GM12892 (cell line): ENCODE data around the gene DHX35.

Experiments
- DNase-seq: peaks from one replicate; pipeline ENCODE4 v3.0.0; 2011; ENCODE audit not compliant: insufficient read length
- FAIRE-seq: peaks from 2 replicates; lab custom pipeline; 2011; peaks lifted over from hg19 to GRCh38; lab: Jason Lieb, UNC
- POLR2A ChIP-seq: IDR thresholded peaks from 2 replicates; pipeline ENCODE4 v1.6.1; 2011; ENCODE audit warnings: low read depth, low read length, control low read depth
- POLR2AphosphoS5 ChIP-seq: IDR thresholded peaks from 2 replicates; pipeline ENCODE4 v1.6.1; 2011; ENCODE audit warnings: low read depth, low read length, control low read depth
- TAF1 ChIP-seq: IDR thresholded peaks from 2 replicates; pipeline ENCODE4 v1.6.1; 2011; ENCODE audit warnings: low read depth, mild to moderate bottlenecking, control low read depth, low read length, borderline replicate concordance

DHX35 gene

DNA sequence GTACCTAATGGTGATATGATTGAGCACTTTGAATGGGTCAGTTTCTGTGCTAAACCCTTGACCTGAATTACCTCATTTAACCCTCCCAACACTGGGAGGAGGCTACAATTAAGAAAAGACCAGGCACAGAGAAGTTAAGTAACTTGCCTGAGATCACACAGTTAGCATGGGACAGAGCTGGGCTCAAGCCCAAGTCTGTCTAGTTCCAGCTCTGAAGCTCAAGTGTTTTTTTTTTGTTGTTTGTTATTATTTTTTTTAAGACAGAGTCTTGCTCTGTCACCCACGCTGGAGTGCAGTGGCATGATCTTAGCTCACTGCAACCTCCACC lies 31.9 kb upstream of the DHX35 start:
- FAIRE-seq (no peak), DNase-seq (no peak)
- no peak for TF ChIP-seq POLR2AphosphoS5
- no peak for TF ChIP-seq TAF1

DNA sequence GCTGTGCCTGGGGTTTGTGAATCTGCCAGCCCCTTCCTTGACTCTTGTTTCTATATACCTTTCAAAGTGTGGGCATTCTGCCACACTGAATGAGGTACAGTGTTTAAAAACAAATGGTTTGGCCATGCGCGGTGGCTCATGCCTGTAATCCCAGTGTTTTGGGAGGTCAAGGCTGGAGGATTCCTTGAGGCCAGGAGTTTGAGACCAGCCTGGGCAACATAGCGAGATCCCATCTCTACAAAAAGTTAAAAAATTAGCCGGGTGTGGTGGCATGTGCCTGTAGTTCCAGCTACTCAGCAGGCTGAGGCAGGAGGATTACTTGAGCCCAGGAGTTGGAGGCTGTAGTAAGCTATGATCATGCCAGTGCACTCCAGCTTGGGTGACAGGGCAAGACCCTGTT lies 30.2 kb upstream of the DHX35 start:
- DNase-seq (no peak), FAIRE-seq (no peak)
- TF ChIP-seq POLR2A (no peak), TAF1 (no peak), POLR2AphosphoS5 (no peak)

DNA sequence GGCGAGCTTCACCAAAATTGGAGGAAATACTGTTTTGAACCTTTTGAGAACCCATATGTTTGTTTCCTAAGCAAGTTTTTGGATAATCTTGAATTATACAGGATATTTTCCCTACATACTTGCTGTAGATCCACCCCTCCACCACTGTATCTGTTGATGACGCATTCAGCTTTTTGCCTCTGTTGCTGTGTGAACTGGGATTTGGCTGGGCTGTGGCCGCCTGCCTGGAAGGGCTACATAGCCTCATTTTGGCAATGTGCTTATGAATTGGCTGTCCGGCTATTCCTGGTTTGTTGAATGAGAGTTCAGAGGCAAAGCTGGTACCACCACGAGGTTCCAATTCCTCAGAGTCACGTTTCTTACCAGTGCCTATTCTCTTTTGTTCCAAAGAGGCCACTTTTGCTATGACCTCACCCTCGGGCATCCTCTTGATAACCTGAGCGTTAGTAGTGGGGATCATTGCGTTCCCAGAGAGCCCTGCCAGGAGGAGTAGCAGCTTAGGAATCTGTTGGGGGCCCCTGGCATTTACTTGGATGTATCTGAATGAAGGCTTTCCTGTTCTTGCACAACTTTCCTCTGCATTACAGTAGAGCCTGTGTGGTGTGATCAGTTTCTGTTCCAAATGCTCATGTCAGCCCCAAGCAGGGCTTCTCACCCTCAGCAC lies 29.6 kb upstream of the DHX35 start:
- no peak for FAIRE-seq
- no peak for TF ChIP-seq TAF1
- no peak for TF ChIP-seq POLR2AphosphoS5
- TF ChIP-seq POLR2A = no peak
- DNase-seq = no peak

DNA sequence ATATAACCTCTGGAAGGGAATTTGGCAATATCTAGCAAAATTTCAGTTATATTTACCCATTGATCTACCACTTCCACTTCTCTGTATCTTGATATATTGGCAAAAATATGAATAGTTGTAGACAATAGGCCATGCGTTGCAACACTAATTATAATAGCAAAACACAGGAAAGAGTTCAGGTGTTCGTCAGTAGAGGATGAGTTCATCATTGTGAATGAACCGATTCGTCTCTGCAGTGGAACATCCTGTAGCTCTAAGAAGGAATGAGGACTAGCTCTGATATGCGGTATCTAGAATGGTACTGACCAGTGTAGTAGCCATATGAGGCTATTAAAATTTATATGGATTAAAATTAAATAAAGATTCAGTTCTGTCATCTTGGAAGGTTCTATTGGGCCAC lies 27.6 kb upstream of the DHX35 start:
- TF ChIP-seq POLR2AphosphoS5 (no peak), TAF1 (no peak), POLR2A (no peak)
- no peak for DNase-seq
- FAIRE-seq = no peak

DNA sequence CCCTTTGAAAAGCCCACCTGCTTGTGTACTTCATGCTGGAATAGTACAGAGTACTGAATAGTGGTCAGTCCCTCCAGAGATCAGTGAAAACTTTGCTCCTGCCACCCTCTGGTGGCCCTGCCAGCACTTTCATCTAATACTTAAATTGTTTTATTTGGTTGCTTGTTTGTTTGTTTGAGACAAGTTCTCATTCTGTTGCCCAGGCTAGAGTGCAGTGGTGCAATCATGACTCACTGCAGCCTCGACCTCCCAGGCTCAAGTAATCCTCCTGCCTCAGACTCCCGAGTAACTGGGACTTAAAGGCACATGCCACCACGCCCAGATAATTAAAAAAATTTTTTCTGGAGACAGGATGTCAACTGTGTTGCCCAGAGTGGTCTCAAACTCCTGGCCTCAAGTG lies 26.9 kb upstream of the DHX35 start:
- DNase-seq (no peak), FAIRE-seq (no peak)
- TF ChIP-seq TAF1 (no peak), POLR2A (no peak), POLR2AphosphoS5 (no peak)

DNA sequence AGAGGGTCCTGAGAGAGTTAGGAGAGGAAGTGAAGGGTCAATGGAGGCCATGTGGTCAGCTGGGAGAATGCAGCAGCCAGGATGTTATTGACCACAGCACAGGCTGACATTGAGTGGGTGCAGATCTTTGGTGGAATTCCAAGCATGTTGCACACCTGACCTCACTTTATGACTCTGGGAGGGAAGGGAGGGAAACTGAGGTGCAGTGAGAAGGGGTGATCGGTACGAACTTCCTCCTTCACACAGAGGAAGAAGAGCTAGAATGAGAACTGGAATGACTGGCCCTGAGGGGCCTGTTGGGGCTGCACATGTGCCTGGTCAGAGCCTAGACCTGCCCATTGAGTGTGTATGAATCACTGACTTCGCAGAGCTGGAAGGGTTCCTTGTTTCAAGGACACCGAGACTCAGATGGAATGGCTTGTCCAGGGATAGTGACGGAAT lies 26.2 kb upstream of the DHX35 start:
- no peak for FAIRE-seq
- no peak for DNase-seq
- TF ChIP-seq POLR2A (no peak), POLR2AphosphoS5 (no peak), TAF1 (no peak)

DNA sequence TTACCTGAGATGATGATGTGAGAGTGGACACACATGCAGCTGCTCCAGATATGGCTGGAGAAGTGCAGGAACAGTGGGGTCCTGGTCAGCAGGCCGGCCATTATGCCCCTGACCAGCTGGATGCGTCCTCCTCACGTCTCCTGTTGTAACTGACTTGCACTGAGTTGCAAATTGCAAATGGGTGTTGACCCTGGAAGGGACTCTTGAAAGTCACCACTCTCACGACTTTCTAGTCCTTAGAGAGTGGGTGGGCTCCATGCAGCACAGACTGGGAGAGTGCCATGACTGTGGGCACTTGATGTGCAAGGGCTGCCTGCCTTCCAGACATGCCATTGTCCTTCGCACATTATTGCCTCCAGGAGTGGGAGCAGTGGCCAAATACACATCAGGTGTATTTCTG lies 25.1 kb upstream of the DHX35 start:
- TF ChIP-seq TAF1 = no peak
- TF ChIP-seq POLR2AphosphoS5 = no peak
- no peak for TF ChIP-seq POLR2A
- FAIRE-seq (no peak), DNase-seq (no peak)

DNA sequence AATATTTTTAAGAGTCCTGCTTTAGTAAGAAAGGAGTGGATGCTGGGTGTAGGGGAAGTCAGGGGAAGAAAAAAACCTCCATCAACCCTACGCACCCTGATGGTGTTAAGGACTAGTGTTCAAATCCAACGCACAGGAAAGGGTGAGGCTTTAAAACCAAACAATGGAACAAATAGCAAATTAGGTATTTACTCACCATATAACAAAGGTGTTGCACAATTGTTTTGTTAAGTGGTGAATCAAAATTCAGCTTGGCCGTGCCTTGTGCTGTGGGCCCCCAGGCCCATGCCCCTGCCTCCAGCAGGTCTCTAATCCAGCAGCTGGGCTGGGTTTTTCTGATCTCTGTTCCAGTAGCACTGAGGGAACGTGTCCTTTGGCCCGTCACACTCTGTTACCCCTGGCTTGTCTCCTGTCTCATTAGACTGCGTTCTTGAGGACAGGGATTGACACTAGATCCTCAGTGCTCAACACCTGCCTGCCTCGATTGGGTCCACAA lies 24.1 kb upstream of the DHX35 start:
- TF ChIP-seq TAF1 = no peak
- no peak for TF ChIP-seq POLR2A
- no peak for TF ChIP-seq POLR2AphosphoS5
- DNase-seq = no peak
- no peak for FAIRE-seq

DNA sequence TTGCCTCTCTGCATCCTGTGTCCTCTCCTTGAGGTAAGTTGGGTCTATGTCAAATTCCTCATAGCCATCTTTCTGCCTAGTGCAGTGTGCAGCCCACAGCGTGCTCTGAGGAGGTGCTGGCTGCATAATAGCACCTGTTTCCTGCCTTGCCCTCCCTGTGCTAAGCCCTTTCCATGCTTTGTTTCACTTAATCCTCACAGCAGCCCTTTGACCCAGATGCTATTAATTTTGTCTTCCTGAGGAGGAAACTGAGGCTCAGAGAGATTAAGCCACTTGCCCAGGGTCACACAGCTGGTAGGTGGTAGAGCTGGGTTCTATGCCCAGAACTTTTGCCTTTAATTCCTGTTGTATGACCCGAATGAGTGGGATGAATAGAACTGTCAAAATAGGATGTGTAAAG lies 22.5 kb upstream of the DHX35 start:
- FAIRE-seq (no peak), DNase-seq (no peak)
- TF ChIP-seq POLR2A (no peak), POLR2AphosphoS5 (no peak), TAF1 (no peak)

DNA sequence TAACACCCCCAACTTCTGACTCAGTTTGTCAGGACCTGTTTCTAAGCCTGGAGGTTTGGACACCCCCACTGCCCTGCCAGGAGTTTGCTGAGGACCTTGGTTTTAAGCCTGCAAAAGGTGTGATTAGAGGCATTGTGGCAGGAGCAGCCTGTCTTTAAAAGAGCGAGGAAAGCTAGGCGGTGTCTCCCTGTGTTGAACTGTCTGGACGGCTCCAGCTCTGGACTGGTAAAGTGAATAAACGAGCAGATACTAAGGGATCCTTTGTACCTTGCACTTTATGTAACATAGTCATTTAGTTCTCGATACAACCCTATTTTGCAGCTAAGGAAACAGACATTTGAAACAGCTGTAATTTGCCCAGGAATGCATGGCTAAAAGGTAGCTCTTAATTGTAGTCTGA lies 21.5 kb upstream of the DHX35 start:
- DNase-seq (no peak), FAIRE-seq (no peak)
- no peak for TF ChIP-seq POLR2A

DNA sequence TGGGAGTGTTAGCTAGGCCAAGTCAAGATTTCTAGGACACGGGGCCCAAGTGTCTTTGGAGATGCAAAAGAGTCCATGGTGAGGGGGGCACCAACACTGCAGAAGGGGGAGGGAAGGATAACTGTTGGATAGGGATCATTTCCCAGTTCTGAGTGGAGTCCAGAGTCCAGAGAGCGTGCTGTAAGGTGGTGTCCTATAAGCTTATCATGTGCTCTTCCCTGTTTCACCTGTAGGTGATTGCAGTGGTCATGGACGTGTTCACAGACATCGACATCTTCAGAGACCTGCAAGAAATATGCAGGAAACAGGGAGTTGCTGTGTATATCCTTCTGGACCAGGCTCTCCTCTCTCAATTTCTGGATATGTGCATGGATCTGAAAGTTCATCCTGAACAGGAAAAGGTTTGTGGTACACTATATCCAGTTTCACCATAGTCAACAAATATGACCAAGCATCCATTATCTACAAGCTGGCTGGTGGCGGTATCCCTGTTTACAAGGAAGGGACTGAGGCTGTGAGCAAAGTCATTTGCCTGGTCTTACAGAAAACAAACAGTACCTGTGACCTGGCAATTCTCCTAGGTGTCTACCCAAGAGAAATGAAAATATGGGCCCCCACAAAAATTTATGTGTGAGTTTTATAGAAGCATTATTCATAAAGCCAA lies 20.3 kb upstream of the DHX35 start:
- TF ChIP-seq POLR2A = no peak
- FAIRE-seq = no peak
- DNase-seq = no peak

DNA sequence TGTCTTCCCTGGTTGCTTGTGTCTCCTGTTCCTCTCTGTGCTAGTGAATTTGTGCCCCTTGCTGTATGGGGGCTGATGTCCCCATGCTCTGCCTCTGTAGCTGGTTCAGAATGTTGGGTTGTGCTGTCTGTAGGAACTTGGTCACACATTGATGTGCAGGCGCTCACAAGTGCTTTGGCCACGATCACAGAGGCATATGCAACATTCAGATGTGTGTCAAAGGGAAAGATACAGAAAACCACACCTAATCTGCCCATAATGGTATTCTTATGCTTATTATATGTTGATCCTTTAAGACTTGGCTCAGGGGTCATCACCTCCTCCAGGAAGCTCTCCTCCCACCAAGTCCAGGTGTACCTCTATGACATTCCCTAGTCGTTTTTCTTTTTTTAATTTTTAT lies 17.1 kb upstream of the DHX35 start:
- FAIRE-seq (no peak), DNase-seq (no peak)
- TF ChIP-seq TAF1 (no peak), POLR2AphosphoS5 (no peak), POLR2A (no peak)

DNA sequence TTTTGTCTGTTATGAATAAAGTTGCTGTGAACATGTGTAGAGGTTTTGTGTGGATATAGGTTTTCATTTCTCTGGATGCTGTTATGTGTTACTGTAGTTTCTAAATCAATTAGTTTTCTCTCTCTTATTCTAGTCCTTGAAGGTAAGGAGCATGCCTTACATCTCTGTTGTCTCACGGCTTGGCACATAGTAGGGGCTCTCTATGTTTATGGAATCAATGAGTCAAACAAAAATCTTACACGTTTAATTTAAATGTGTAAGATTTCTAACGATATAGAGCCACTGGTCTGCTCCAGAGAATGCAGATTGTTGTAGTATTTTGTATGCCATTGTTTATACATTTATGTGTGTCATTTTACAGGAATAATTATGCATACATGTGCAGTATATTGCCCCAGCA lies 15.3 kb upstream of the DHX35 start:
- TF ChIP-seq POLR2AphosphoS5 = no peak
- no peak for TF ChIP-seq TAF1
- no peak for TF ChIP-seq POLR2A
- DNase-seq (no peak), FAIRE-seq (no peak)
